Measurements from ENCODE around the gene PTGDR2.

The PTGDR2 gene

GRCh38 chr11:60870733-60871377, 15.1 kb upstream of the PTGDR2 start:
- no peak overlapping the region for H3K4me3 ChIP-seq
- H3K4me1 ChIP-seq, result no peaks in the 10 kb centered on the region
- no peak for DNase-seq (ENCODE audit: low spot score in 2 of 2)
- no peaks in the 10 kb centered on the region for H3K27me3 ChIP-seq (ENCODE audit: low read depth)
- no peaks in the 10 kb centered on the region for H3K9me3 ChIP-seq
- in situ Hi-C loops (cut with MboI; ENCODE audit: low sequenced_read_pairs), result no loop called here
- no peaks in the 10 kb centered on the region for H3K36me3 ChIP-seq (replicated peaks)

GRCh38 chr11:60870276-60870675, 14.5 kb upstream of the PTGDR2 start:
- H3K4me1 ChIP-seq, result no peaks in the 10 kb centered on the region
- H3K36me3 ChIP-seq (replicated peaks), result no peaks in the 10 kb centered on the region
- in situ Hi-C loops (cut with MboI; ENCODE audit: low sequenced_read_pairs), result no loop called here
- no peak overlapping the region for H3K4me3 ChIP-seq
- no peak for DNase-seq (ENCODE audit: low spot score in 2 of 2)
- no peaks in the 10 kb centered on the region for H3K27me3 ChIP-seq (ENCODE audit: low read depth)
- H3K9me3 ChIP-seq, result no peaks in the 10 kb centered on the region

GRCh38 chr11:60869451-60869825, 13.7 kb upstream of the PTGDR2 start:
- no peak for DNase-seq (ENCODE audit: low spot score in 2 of 2)
- Histone ChIP-seq H3K27me3 (ENCODE audit: low read depth) (no peaks in the 10 kb centered on the region), H3K36me3 (replicated peaks) (no peaks in the 10 kb centered on the region), H3K9me3 (no peaks in the 10 kb centered on the region), H3K4me1 (no peaks in the 10 kb centered on the region), H3K4me3 (no peak overlapping the region)
- in situ Hi-C loops (cut with MboI; ENCODE audit: low sequenced_read_pairs), result no loop called here

- Histone ChIP-seq H3K27me3 (ENCODE audit: low read depth) (no peaks in the 10 kb centered on the region), H3K4me3 (no peak overlapping the region), H3K9me3 (no peaks in the 10 kb centered on the region), H3K4me1 (no peaks in the 10 kb centered on the region), H3K36me3 (replicated peaks) (no peaks in the 10 kb centered on the region)
- DNase-seq (ENCODE audit: low spot score in 2 of 2), result no peak
- in situ Hi-C loops (cut with MboI; ENCODE audit: low sequenced_read_pairs), result no loop called here
These were observed 13.1 kb upstream of the PTGDR2 start for GRCh38 chr11:60868682-60869450.

GRCh38 chr11:60867871-60868681, 12.3 kb upstream of the PTGDR2 start:
- no peaks in the 10 kb centered on the region for H3K36me3 ChIP-seq (replicated peaks)
- H3K4me3 ChIP-seq, result no peak overlapping the region
- H3K4me1 ChIP-seq, result no peaks in the 10 kb centered on the region
- in situ Hi-C loops (cut with MboI; ENCODE audit: low sequenced_read_pairs), result no loop called here
- H3K9me3 ChIP-seq, result no peaks in the 10 kb centered on the region
- H3K27me3 ChIP-seq (ENCODE audit: low read depth), result no peaks in the 10 kb centered on the region
- DNase-seq (ENCODE audit: low spot score in 2 of 2), result no peak

GRCh38 chr11:60866911-60867870, 11.4 kb upstream of the PTGDR2 start, which contains the start of gene ZP1:
TSS of gene ZP1 (plus strand) at chr11:60867542. CDS start at chr11:60867562, 20 bp downstream.
- H3K4me1 ChIP-seq, result no peaks in the 10 kb centered on the region
- H3K27me3 ChIP-seq (ENCODE audit: low read depth), result no peaks in the 10 kb centered on the region
- in situ Hi-C loops (cut with MboI; ENCODE audit: low sequenced_read_pairs), result no loop called here
- H3K9me3 ChIP-seq, result no peaks in the 10 kb centered on the region
- no peak within 1 kb of the TSS for H3K4me3 ChIP-seq
- H3K36me3 ChIP-seq (replicated peaks), result no peaks in the 10 kb centered on the region
- DNase-seq (ENCODE audit: low spot score in 2 of 2), result no peak

GRCh38 chr11:60864856-60865513, 9.2 kb upstream of the PTGDR2 start:
- H3K4me3 ChIP-seq, result no peak overlapping the region
- H3K4me1 ChIP-seq, result no peaks in the 10 kb centered on the region
- in situ Hi-C loops (cut with MboI; ENCODE audit: low sequenced_read_pairs), result no loop called here
- DNase-seq (ENCODE audit: low spot score in 2 of 2), result no peak
- H3K27me3 ChIP-seq (ENCODE audit: low read depth), result no peaks in the 10 kb centered on the region
- no peaks in the 10 kb centered on the region for H3K9me3 ChIP-seq
- H3K36me3 ChIP-seq (replicated peaks), result no peaks in the 10 kb centered on the region

- Histone ChIP-seq H3K36me3 (replicated peaks) (no peaks in the 10 kb centered on the region), H3K27me3 (ENCODE audit: low read depth) (no peaks in the 10 kb centered on the region), H3K4me3 (no peak overlapping the region), H3K9me3 (no peaks in the 10 kb centered on the region), H3K4me1 (no peaks in the 10 kb centered on the region)
- DNase-seq (ENCODE audit: low spot score in 2 of 2), result no peak
- in situ Hi-C loops (cut with MboI; ENCODE audit: low sequenced_read_pairs), result no loop called here
These were observed 8.1 kb upstream of the PTGDR2 start for GRCh38 chr11:60863550-60864521.

- no peak for DNase-seq (ENCODE audit: low spot score in 2 of 2)
- H3K36me3 ChIP-seq (replicated peaks), result no peaks in the 10 kb centered on the region
- in situ Hi-C loops (cut with MboI; ENCODE audit: low sequenced_read_pairs), result no loop called here
- H3K4me1 ChIP-seq, result no peaks in the 10 kb centered on the region
- H3K4me3 ChIP-seq, result no peak overlapping the region
- H3K9me3 ChIP-seq, result no peaks in the 10 kb centered on the region
- H3K27me3 ChIP-seq (ENCODE audit: low read depth), result no peaks in the 10 kb centered on the region
These were observed 6.4 kb upstream of the PTGDR2 start for GRCh38 chr11:60862171-60862570.

- no peaks in the 10 kb centered on the region for H3K9me3 ChIP-seq
- in situ Hi-C loops (cut with MboI; ENCODE audit: low sequenced_read_pairs), result no loop called here
- H3K27me3 ChIP-seq (ENCODE audit: low read depth), result no peaks in the 10 kb centered on the region
- no peak overlapping the region for H3K4me3 ChIP-seq
- H3K36me3 ChIP-seq (replicated peaks), result no peaks in the 10 kb centered on the region
- H3K4me1 ChIP-seq, result no peaks in the 10 kb centered on the region
- DNase-seq (ENCODE audit: low spot score in 2 of 2), result no peak
These were observed 5.2 kb upstream of the PTGDR2 start for GRCh38 chr11:60860943-60861342.

- H3K4me1 ChIP-seq, result no peaks in the 10 kb centered on the region
- in situ Hi-C loops (cut with MboI; ENCODE audit: low sequenced_read_pairs), result no loop called here
These were observed 4.0 kb upstream of the PTGDR2 start for GRCh38 chr11:60859616-60860250.

More at GRCh38 chr11:60859616-60860250, 4.0 kb upstream of the PTGDR2 start:
- Histone ChIP-seq H3K9me3 (no peaks in the 10 kb centered on the region), H3K36me3 (replicated peaks) (no peaks in the 10 kb centered on the region), H3K4me3 (no peak overlapping the region), H3K27me3 (ENCODE audit: low read depth) (no peaks in the 10 kb centered on the region)
- no peak for DNase-seq (ENCODE audit: low spot score in 2 of 2)

Measured in HAP-1 (cell line).